Endothelial cell of umbilical vein (primary cell): ENCODE data around the gene NFIA. TPM values are rescaled to one million over a fixed set of nuclear protein-coding genes. Genes with fewer than 3 reads are reported as not detected.

Experiments
- BruUV-seq: library from RNA; stranded (reverse); fragments of 400-500 nt; replicated peaks from 2 replicates; lab custom pipeline; 2021; lab: Mats Ljungman, UMichigan
- CTCF ChIA-PET: fragments of 300-600, 350-600 bp; sonication (Branson Sonifier 250); formaldehyde crosslinking; loops from one replicate; lab custom pipeline; 2021; ENCODE audit warnings: antibody characterized with exemption, inconsistent platforms; lab: Charles Lee
- POLR2A ChIA-PET: fragments of 300-600, 350-600 bp; sonication (Branson Sonifier 250); formaldehyde crosslinking; loops from one replicate; lab custom pipeline; 2021; ENCODE audit warnings: antibody characterized with exemption, inconsistent platforms; lab: Charles Lee
- DNase-seq: peaks from one replicate; pipeline ENCODE4 v3.0.0-alpha.2; 2011; ENCODE audit warnings: low read depth, low spot score
- FAIRE-seq: peaks from 2 replicates; lab custom pipeline; 2011; peaks lifted over from hg19 to GRCh38; lab: Jason Lieb, UNC
- H2AFZ ChIP-seq: 2 replicates; pipeline ENCODE4 v1.6.0; 2012; ENCODE audit warnings: low read depth, low read length, control low read depth, inconsistent platforms
- H3K27ac ChIP-seq: 2 replicates; pipeline ENCODE4 v1.5.1; 2011; ENCODE audit warnings: low read depth, mild to moderate bottlenecking, control low read depth, low read length, moderate library complexity; ENCODE audit not compliant: insufficient read depth
- H3K27me3 ChIP-seq, 2 experiments: 2 replicates each; pipeline versions ENCODE4 v1.6.0 to v1.6.1; 2011; ENCODE audit warnings: low read length in 2 of 2, mixed read lengths in 1 of 2; ENCODE audit not compliant: control insufficient read depth in 2 of 2, insufficient read depth in 2 of 2
- H3K36me3 ChIP-seq, 2 experiments: 2 replicates in 1 of 2; 3 replicates in 1 of 2; pipeline ENCODE4 v1.5.1; 2011; ENCODE audit warnings: low read length in 2 of 2, mild to moderate bottlenecking in 1 of 2, moderate library complexity in 1 of 2; ENCODE audit not compliant: control insufficient read depth in 2 of 2, insufficient read depth in 2 of 2; ENCODE audit errors: extremely low read depth in 1 of 2
- H3K4me1 ChIP-seq: 3 replicates; pipeline ENCODE4 v1.5.1; 2011; ENCODE audit warnings: mild to moderate bottlenecking, low read length; ENCODE audit not compliant: control insufficient read depth, insufficient read depth; ENCODE audit errors: extremely low read depth
- H3K4me2 ChIP-seq: 2 replicates; pipeline ENCODE4 v1.6.1; 2011; ENCODE audit warnings: low read length, control low read depth, mixed read lengths; ENCODE audit not compliant: insufficient read depth
- H3K4me3 ChIP-seq, 3 experiments: fragments of 200-600 bp in 1 of 3; sonication (generic), shearing (Covaris generic) in 1 of 3; replicated peaks in 1 of 3; 2 replicates each; pipeline ENCODE4 v1.5.1; 2011 to 2016; ENCODE audit warnings: control low read depth in 3 of 3, low read length in 3 of 3, mild to moderate bottlenecking in 2 of 3, inconsistent platforms in 1 of 3, low read depth in 1 of 3, moderate library complexity in 1 of 3; ENCODE audit not compliant: insufficient read depth in 1 of 3
- H3K79me2 ChIP-seq: 2 replicates; pipeline ENCODE4 v1.6.0; 2012; ENCODE audit warnings: low read length, inconsistent platforms; ENCODE audit not compliant: control insufficient read depth, insufficient read depth
- H3K9ac ChIP-seq: replicated peaks from 2 replicates; pipeline ENCODE3; 2011; ENCODE audit warnings: low read length, control low read depth; ENCODE audit not compliant: insufficient read depth; ENCODE audit errors: extremely low read depth
- H3K9me1 ChIP-seq: replicated peaks from 3 replicates; pipeline ENCODE4 v1.6.0; 2011; ENCODE audit warnings: mild to moderate bottlenecking, low read length; ENCODE audit not compliant: control insufficient read depth, insufficient read depth; ENCODE audit errors: extremely low read depth
- H3K9me3 ChIP-seq: replicated peaks from 2 replicates; pipeline ENCODE4 v1.5.1; 2012; ENCODE audit warnings: low read length, inconsistent platforms; ENCODE audit not compliant: control insufficient read depth, insufficient read depth
- H4K20me1 ChIP-seq: replicated peaks from 2 replicates; pipeline ENCODE3; 2011; ENCODE audit warnings: mild to moderate bottlenecking, low read length; ENCODE audit not compliant: control insufficient read depth, insufficient read depth; ENCODE audit errors: extremely low read depth
- EZH2 ChIP-seq: IDR thresholded peaks from 2 replicates; pipeline ENCODE4 v1.6.1; 2012; ENCODE audit warnings: borderline replicate concordance, low read depth, mild to moderate bottlenecking, moderate library complexity, low read length, inconsistent platforms; ENCODE audit not compliant: severe bottlenecking
- FOS ChIP-seq: IDR thresholded peaks from 2 replicates; pipeline ENCODE4 v1.6.1; 2011; ENCODE audit warnings: mild to moderate bottlenecking, low read length, moderate library complexity, borderline replicate concordance; ENCODE audit not compliant: insufficient read depth
- GATA2 ChIP-seq: IDR thresholded peaks from 2 replicates; pipeline ENCODE4 v1.7.0; 2011; ENCODE audit warnings: low read depth, mild to moderate bottlenecking, moderate library complexity, mixed read lengths, low read length; ENCODE audit not compliant: insufficient read length, insufficient read depth
- JUN ChIP-seq: IDR thresholded peaks from 2 replicates; pipeline ENCODE4 v1.6.1; 2011; ENCODE audit warnings: borderline replicate concordance, low read depth; ENCODE audit not compliant: insufficient read length, insufficient read depth
- MYC ChIP-seq: IDR thresholded peaks from one replicate; pipeline ENCODE4 v1.6.1; 2011; ENCODE audit warnings: mild to moderate bottlenecking, low read depth, low read length
- POLR2A ChIP-seq: IDR thresholded peaks from 2 replicates; pipeline ENCODE4 v1.6.1; 2012; ENCODE audit warnings: low read depth, mild to moderate bottlenecking, control low read depth, low read length
- POLR2AphosphoS5 ChIP-seq: IDR thresholded peaks from 2 replicates; pipeline ENCODE4 v1.6.1; 2012; ENCODE audit warnings: low read depth, mild to moderate bottlenecking, control low read depth, low read length, moderate library complexity; ENCODE audit not compliant: insufficient read depth
- dilution Hi-C: fragments of 300-500 bp; cut with MboI; formaldehyde crosslinking; loops from one replicate; pipeline ENCODE4 v1.15.0; 2019; ENCODE audit warnings: low sequenced_read_pairs; ENCODE audit not compliant: extremely low pct_ligation_motif_present
- intact Hi-C: fragments of 100-400 bp; cut with micrococcal nuclease; formaldehyde crosslinking; loops from one replicate; pipeline ENCODE4 v1.10.0; 2022
- polyA plus RNA-seq, 4 experiments: library from polyadenylated mRNA; depleted of rRNA in 3 of 4; stranded (reverse) in 3 of 4; unstranded in 1 of 4; fragments of >200 nt; gene quantifications; 2 replicates each; pipeline versions ENCODE4 v1.2.1 to v1.2.3, GENCODE V29; 2011 to 2012; ENCODE audit warnings: missing spikeins in 1 of 4
- total RNA-seq: library from RNA; stranded (reverse); gene quantifications from 2 replicates; pipeline ENCODE4 v1.2.3, GENCODE V29; 2021
- TF ChIP-seq, protein P1 (sequence below), 2 donors: IDR thresholded peaks; 1 replicate in 1 of 2; 2 replicates in 1 of 2; pipeline ENCODE4 v1.5.1; 2011; ENCODE audit warnings: low read length in 2 of 2, mild to moderate bottlenecking in 2 of 2, moderate library complexity in 2 of 2, control low read depth in 1 of 2, inconsistent platforms in 1 of 2, low read depth in 1 of 2; ENCODE audit not compliant: insufficient read depth in 1 of 2; ENCODE audit errors: extremely low read depth in 1 of 2
- TF ChIP-seq, protein P2 (sequence below): IDR thresholded peaks from 2 replicates; pipeline ENCODE4 v1.6.1; 2011; ENCODE audit not compliant: insufficient read depth, insufficient read length

The NFIA gene
- total and polyA plus RNA-seq, 2 donors (not counting 3 experiments of a cell fraction or from before 2014, with no cell fraction given), result 25.5 to 47.0 TPM

DNA sequence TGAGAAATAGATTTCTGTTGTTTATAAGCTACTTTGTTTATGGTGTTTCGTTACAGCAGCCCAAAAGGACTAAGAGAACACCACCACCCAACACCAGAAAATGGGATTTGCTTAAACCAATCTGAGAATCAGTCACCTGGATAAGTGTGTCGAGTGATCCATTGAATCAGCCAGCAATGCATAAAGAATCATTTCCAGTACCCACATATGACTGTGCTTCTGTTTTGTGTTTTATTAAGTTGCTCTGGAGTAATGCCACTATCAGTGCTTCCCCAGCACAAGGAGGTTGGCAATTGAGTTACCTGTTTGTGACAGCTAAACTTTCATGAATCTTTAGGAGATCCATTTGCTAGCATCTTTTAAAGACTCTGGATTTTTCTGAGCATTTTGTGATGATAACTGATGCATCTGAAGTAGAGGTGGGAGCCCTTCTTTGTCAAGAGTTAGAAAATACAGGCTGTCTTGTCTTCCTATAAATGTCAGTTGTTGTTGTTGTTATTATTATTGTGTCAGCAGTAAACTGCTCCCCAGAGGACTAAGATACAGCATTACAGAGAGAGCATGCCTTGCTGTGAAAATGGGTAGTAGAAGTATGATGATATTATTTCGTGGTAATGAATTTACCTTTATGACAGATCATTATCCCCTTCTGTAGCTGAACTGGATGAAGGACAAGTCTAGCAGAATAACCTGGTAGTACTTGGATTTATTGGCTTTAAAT lies 225.2 kb downstream of the NFIA start:
- dilution Hi-C loops, result no loop called here
- H2AFZ ChIP-seq, result no peak overlapping the region
- FAIRE-seq, result no peak

More for the DNA sequence above, 225.2 kb downstream of the NFIA start:
- Histone ChIP-seq H3K36me3 (no peaks in the 10 kb centered on the region), H4K20me1 (no peaks in the 10 kb centered on the region), H3K9me3 (no peaks in the 10 kb centered on the region), H3K9me1 (no peaks in the 10 kb centered on the region), H3K79me2 (no peaks in the 10 kb centered on the region), H3K4me3 (no peak overlapping the region), H3K9ac (no peak overlapping the region), H3K27ac (no peak overlapping the region), H3K4me1 (no peaks in the 10 kb centered on the region), H3K4me2 (no peak overlapping the region), H3K27me3 (no peaks in the 10 kb centered on the region)
- CTCF ChIA-PET, result no interaction called here
- POLR2A ChIA-PET, result no interaction called here
- BruUV-seq, result no TSS peak
- no peak for TF ChIP-seq GATA2
- TF ChIP-seq, protein P1, sequence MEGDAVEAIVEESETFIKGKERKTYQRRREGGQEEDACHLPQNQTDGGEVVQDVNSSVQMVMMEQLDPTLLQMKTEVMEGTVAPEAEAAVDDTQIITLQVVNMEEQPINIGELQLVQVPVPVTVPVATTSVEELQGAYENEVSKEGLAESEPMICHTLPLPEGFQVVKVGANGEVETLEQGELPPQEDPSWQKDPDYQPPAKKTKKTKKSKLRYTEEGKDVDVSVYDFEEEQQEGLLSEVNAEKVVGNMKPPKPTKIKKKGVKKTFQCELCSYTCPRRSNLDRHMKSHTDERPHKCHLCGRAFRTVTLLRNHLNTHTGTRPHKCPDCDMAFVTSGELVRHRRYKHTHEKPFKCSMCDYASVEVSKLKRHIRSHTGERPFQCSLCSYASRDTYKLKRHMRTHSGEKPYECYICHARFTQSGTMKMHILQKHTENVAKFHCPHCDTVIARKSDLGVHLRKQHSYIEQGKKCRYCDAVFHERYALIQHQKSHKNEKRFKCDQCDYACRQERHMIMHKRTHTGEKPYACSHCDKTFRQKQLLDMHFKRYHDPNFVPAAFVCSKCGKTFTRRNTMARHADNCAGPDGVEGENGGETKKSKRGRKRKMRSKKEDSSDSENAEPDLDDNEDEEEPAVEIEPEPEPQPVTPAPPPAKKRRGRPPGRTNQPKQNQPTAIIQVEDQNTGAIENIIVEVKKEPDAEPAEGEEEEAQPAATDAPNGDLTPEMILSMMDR (IDR thresholded peaks at IDR 0.05; ENCODE audit: extremely low read depth in 1 of 2, insufficient read depth in 1 of 2, low read depth in 1 of 2, low read length in 2 of 2), result no peak
- no peak for TF ChIP-seq EZH2
- no peak for TF ChIP-seq POLR2AphosphoS5
- no peak for TF ChIP-seq MYC
- TF ChIP-seq, protein P2, sequence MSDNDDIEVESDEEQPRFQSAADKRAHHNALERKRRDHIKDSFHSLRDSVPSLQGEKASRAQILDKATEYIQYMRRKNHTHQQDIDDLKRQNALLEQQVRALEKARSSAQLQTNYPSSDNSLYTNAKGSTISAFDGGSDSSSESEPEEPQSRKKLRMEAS, result no peak
- no peak for TF ChIP-seq JUN
- no peak for TF ChIP-seq FOS
- no peak for TF ChIP-seq POLR2A
- intact Hi-C loops, result no loop called here
- no peak for DNase-seq
